SK-N-SH treated with all-trans-retinoic acid at 6 μM for 48 hours (cell line): ENCODE measurements around the gene DLG2.
A peak's percentile ranks its signal among the peaks of the same experiment; 100 is the strongest.

Source experiments
- ATAC-seq: fragments of 200-7000 bp; cut with Tn5 transposase; 3 replicates; pipeline ENCODE4 v1.9.1; 2020; ENCODE audit warnings: mild to moderate bottlenecking, moderate library complexity
- ARNTL ChIP-seq: fragments of 450-650 bp; formaldehyde crosslinking; IDR thresholded peaks from 2 replicates; pipeline ENCODE4 v1.5.0; 2020; ENCODE audit warnings: low read depth, mild to moderate bottlenecking, moderate library complexity, borderline replicate concordance
- BACH2 ChIP-seq: fragments of 250-450 bp; sonication (Bioruptor Pico); IDR thresholded peaks from 2 replicates; pipeline ENCODE4 v1.9.0; 2021; ENCODE audit warnings: mild to moderate bottlenecking, borderline replicate concordance
- CREB5 ChIP-seq: fragments of 250-450 bp; sonication (Bioruptor Pico); IDR thresholded peaks from 2 replicates; pipeline ENCODE4 v1.5.1; 2020; ENCODE audit warnings: low read depth, mild to moderate bottlenecking, moderate library complexity
- ESRRG ChIP-seq: fragments of 250-450 bp; sonication (Bioruptor Pico); IDR thresholded peaks from 2 replicates; pipeline ENCODE4 v1.6.1; 2021; ENCODE audit warnings: mild to moderate bottlenecking
- ISL1 ChIP-seq: fragments of 250-450 bp; sonication (Bioruptor Pico); IDR thresholded peaks from 2 replicates; pipeline ENCODE4 v2.1.2; 2022; ENCODE audit warnings: mild to moderate bottlenecking, moderate library complexity
- OSR1 ChIP-seq: fragments of 250-450 bp; sonication (Bioruptor Pico); IDR thresholded peaks from 2 replicates; pipeline ENCODE4 v1.8.0; 2022; ENCODE audit warnings: moderate library complexity, mild to moderate bottlenecking, inconsistent platforms
- RARB ChIP-seq: fragments of 250-450 bp; sonication (Bioruptor Pico); IDR thresholded peaks from 2 replicates; pipeline ENCODE4 v1.8.0; 2021; ENCODE audit warnings: mild to moderate bottlenecking, moderate library complexity
- TCF4 ChIP-seq: fragments of 250-450 bp; sonication (Bioruptor Pico); IDR thresholded peaks from 2 replicates; pipeline ENCODE4 v1.8.0; 2021; ENCODE audit warnings: mild to moderate bottlenecking, moderate library complexity, borderline replicate concordance
- TSHZ2 ChIP-seq: fragments of 250-450 bp; sonication (Bioruptor Pico); IDR thresholded peaks from 2 replicates; pipeline ENCODE4 v1.5.0; 2020; ENCODE audit warnings: mild to moderate bottlenecking, moderate library complexity
- ZFP3 ChIP-seq: fragments of 250-450 bp; sonication (Bioruptor Pico); IDR thresholded peaks from 2 replicates; pipeline ENCODE4 v1.5.0; 2020; ENCODE audit warnings: mild to moderate bottlenecking, moderate library complexity
- ZFP30 ChIP-seq: fragments of 450-650 bp; formaldehyde crosslinking; IDR thresholded peaks from 2 replicates; pipeline ENCODE4 v1.5.0; 2022; ENCODE audit warnings: mild to moderate bottlenecking, moderate library complexity
- ZNF565 ChIP-seq: fragments of 450-650 bp; formaldehyde crosslinking; conservative IDR thresholded peaks from 2 replicates; pipeline ENCODE4 v1.5.0; 2020; ENCODE audit warnings: low read depth, mild to moderate bottlenecking, moderate library complexity
- ZNF70 ChIP-seq: fragments of 450-650 bp; formaldehyde crosslinking; IDR thresholded peaks from 2 replicates; pipeline ENCODE4 v1.5.0; 2020; ENCODE audit warnings: mild to moderate bottlenecking, moderate library complexity
- TF ChIP-seq, protein P1 (sequence below): fragments of 250-450 bp; sonication (Bioruptor Pico); IDR thresholded peaks from 2 replicates; pipeline ENCODE4 v1.5.1; 2021; ENCODE audit warnings: mild to moderate bottlenecking, moderate library complexity
- TF ChIP-seq, protein P2 (sequence below): fragments of 250-450 bp; sonication (Bioruptor Pico); IDR thresholded peaks from 2 replicates; pipeline ENCODE4 v1.8.0; 2020; ENCODE audit warnings: mild to moderate bottlenecking, moderate library complexity, borderline replicate concordance
- TF ChIP-seq, protein P3 (sequence below): fragments of 250-450 bp; sonication (Bioruptor Pico); IDR thresholded peaks from 2 replicates; pipeline ENCODE4 v1.8.0; 2021; ENCODE audit warnings: low read depth, mild to moderate bottlenecking, moderate library complexity, borderline replicate concordance

The DLG2 gene

GRCh38 chr11:84128840-84129239, 1498.3 kb downstream of the DLG2 start:
- ATAC-seq: no peak
- TF ChIP-seq RARB (CRISPR knock-in tag) (no peak), ESRRG (CRISPR knock-in tag) (no peak), TCF4 (CRISPR knock-in tag) (no peak)

DNA sequence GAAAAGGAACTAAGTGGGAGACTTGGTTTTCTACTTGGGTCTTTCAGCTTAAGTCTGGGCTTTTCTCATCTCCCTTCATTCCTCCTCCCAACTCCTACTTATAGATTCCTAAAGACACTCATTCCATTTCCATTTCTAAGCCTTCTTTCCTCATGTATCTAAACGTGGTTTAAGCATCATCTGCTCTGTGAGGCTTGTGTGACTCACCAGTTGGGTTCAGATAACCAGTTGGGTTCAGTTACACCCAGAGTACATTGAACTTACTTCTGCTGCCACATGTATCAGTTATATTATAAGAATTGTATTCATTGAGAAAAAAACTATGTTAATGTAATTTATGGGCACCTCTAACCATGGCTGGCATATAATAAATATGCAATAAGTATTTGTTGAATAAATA, 1509.8 kb downstream of the DLG2 start:
- TF ChIP-seq OSR1 (CRISPR knock-in tag) (no peak), ZNF565 (no peak)
- TF ChIP-seq, all 23 proteins: peak for 0
- ATAC-seq: peak; percentile 80

GRCh38 chr11:84106541-84106940, 1520.6 kb downstream of the DLG2 start:
- TF ChIP-seq, protein P1, sequence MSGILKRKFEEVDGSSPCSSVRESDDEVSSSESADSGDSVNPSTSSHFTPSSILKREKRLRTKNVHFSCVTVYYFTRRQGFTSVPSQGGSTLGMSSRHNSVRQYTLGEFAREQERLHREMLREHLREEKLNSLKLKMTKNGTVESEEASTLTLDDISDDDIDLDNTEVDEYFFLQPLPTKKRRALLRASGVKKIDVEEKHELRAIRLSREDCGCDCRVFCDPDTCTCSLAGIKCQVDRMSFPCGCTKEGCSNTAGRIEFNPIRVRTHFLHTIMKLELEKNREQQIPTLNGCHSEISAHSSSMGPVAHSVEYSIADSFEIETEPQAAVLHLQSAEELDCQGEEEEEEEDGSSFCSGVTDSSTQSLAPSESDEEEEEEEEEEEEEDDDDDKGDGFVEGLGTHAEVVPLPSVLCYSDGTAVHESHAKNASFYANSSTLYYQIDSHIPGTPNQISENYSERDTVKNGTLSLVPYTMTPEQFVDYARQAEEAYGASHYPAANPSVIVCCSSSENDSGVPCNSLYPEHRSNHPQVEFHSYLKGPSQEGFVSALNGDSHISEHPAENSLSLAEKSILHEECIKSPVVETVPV: no peak
- TF ChIP-seq ZNF70 (CRISPR knock-in tag): no peak
- TF ChIP-seq CREB5: no peak
- no peak for ATAC-seq

GRCh38 chr11:84105148-84105547, 1522.0 kb downstream of the DLG2 start:
- ATAC-seq: no peak
- TF ChIP-seq, protein P2, sequence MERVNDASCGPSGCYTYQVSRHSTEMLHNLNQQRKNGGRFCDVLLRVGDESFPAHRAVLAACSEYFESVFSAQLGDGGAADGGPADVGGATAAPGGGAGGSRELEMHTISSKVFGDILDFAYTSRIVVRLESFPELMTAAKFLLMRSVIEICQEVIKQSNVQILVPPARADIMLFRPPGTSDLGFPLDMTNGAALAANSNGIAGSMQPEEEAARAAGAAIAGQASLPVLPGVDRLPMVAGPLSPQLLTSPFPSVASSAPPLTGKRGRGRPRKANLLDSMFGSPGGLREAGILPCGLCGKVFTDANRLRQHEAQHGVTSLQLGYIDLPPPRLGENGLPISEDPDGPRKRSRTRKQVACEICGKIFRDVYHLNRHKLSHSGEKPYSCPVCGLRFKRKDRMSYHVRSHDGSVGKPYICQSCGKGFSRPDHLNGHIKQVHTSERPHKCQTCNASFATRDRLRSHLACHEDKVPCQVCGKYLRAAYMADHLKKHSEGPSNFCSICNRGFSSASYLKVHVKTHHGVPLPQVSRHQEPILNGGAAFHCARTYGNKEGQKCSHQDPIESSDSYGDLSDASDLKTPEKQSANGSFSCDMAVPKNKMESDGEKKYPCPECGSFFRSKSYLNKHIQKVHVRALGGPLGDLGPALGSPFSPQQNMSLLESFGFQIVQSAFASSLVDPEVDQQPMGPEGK: no peak
- TF ChIP-seq ZFP30 (CRISPR knock-in tag) (no peak), BACH2 (CRISPR knock-in tag) (no peak)

DNA sequence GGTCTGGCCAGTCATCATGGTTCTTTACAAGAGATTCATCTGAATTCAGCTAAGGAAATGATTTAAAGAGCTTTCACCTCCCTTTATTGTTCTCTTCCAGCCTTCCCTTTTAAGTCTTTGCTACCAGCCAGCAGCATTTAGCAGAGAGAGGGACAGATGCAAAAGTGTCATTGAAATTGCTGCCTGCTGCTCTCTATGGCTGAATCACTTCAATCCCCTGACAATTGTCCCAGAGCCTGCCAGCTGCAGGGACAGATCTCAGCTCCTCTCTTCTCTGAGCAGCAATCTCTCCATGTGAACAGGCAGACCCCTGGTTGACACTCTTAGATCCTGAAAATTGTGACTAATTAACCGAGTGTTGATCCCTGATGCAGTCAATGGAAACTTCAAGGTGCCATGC, 1524.0 kb downstream of the DLG2 start:
- TF ChIP-seq RARB (CRISPR knock-in tag): no peak
- TF ChIP-seq, protein P1: no peak
- no peak for TF ChIP-seq ARNTL (CRISPR knock-in tag)
- TF ChIP-seq ZNF565: no peak
- TF ChIP-seq ESRRG (CRISPR knock-in tag): no peak
- no peak for TF ChIP-seq ZFP3 (CRISPR knock-in tag)
- TF ChIP-seq, protein P3, sequence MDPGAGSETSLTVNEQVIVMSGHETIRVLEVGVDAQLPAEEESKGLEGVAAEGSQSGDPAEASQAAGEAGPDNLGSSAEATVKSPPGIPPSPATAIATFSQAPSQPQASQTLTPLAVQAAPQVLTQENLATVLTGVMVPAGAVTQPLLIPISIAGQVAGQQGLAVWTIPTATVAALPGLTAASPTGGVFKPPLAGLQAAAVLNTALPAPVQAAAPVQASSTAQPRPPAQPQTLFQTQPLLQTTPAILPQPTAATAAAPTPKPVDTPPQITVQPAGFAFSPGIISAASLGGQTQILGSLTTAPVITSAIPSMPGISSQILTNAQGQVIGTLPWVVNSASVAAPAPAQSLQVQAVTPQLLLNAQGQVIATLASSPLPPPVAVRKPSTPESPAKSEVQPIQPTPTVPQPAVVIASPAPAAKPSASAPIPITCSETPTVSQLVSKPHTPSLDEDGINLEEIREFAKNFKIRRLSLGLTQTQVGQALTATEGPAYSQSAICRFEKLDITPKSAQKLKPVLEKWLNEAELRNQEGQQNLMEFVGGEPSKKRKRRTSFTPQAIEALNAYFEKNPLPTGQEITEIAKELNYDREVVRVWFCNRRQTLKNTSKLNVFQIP: no peak
- TF ChIP-seq TSHZ2 (CRISPR knock-in tag): no peak
- no peak for TF ChIP-seq ISL1 (CRISPR knock-in tag)
- ATAC-seq: no peak
